Activated naive CD4-positive, alpha-beta T cell treated with anti-CD3 and anti-CD28 coated beads for 36 hours (primary cell): Measurements from ENCODE around the gene MYH11. TPM values are rescaled to one million over a fixed set of nuclear protein-coding genes. Genes with fewer than 3 reads are reported as not detected.
A peak's percentile ranks its signal among the peaks of the same experiment; 100 is the strongest.
"Not testable (repeated sequence)": the region's sequence is repeated elsewhere in the genome, so short reads cannot be mapped to it uniquely, and the experiment has no call there.

Experiments
- CTCF ChIA-PET: fragments of 350-600 bp; sonication (Branson Sonifier 250); formaldehyde crosslinking; loops from one replicate; lab custom pipeline; 2021; ENCODE audit warnings: antibody characterized with exemption; lab: Charles Lee
- DNase-seq: peaks from one replicate; pipeline ENCODE4 v3.0.0-alpha.2; 2020
- H3K27ac Mint-ChIP-seq: one replicate; pipeline ENCODE4 v1.8.0; 2021; ENCODE audit warnings: mild to moderate bottlenecking, mixed read lengths
- H3K27me3 Mint-ChIP-seq: one replicate; pipeline ENCODE4 v1.8.0; 2021; ENCODE audit warnings: low read depth, mixed read lengths
- H3K36me3 Mint-ChIP-seq: one replicate; pipeline ENCODE4 v1.8.0; 2021; ENCODE audit warnings: low read depth, mixed read lengths
- H3K4me1 Mint-ChIP-seq: one replicate; pipeline ENCODE4 v1.8.0; 2021; ENCODE audit warnings: low read depth, mixed read lengths
- H3K4me3 Mint-ChIP-seq: one replicate; pipeline ENCODE4 v1.8.0; 2021; ENCODE audit warnings: mild to moderate bottlenecking, moderate library complexity, mixed read lengths
- H3K9me3 Mint-ChIP-seq: one replicate; pipeline ENCODE4 v1.8.0; 2021; ENCODE audit warnings: mixed read lengths
- intact Hi-C: fragments of 100-400 bp; cut with micrococcal nuclease; formaldehyde crosslinking; loops from one replicate; pipeline ENCODE4 v1.15.1; 2023
- total RNA-seq, 2 experiments: library from RNA; stranded (reverse); gene quantifications; one replicate each; pipeline ENCODE4 v1.2.3, GENCODE V29; 2021

The MYH11 gene
- total RNA-seq, 2 experiments from 2014 or later = not detected

DNA sequence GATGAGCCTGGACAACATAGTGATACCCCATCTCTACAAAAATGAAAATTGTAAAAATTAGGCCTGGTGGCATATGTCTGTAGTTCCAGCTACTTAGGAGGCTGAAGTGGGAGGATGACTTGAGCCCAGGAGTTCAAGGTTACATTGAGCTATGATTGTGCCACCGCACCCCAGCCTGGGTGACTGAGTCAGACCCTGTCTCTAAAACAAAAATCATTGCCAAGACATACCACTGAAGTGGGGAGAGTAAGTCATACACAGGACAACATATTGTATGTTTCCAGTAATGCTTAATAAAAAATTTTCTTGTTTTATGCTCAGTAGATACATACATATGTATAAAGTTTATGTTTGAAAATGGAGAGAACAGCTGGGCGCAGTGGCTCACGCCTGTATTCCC lies 167.5 kb downstream of the MYH11 start:
- CTCF ChIA-PET = no interaction called here
- no peak for DNase-seq
- Mint-ChIP-seq H3K4me3 (no peak overlapping the region), H3K4me1 (no peaks in the 10 kb centered on the region), H3K36me3 (peaks cover 45% of the 10 kb centered on the region), H3K9me3 (no peaks in the 10 kb centered on the region), H3K27me3 (no peaks in the 10 kb centered on the region), H3K27ac (no peak overlapping the region)
- intact Hi-C loops = no loop called here

DNA sequence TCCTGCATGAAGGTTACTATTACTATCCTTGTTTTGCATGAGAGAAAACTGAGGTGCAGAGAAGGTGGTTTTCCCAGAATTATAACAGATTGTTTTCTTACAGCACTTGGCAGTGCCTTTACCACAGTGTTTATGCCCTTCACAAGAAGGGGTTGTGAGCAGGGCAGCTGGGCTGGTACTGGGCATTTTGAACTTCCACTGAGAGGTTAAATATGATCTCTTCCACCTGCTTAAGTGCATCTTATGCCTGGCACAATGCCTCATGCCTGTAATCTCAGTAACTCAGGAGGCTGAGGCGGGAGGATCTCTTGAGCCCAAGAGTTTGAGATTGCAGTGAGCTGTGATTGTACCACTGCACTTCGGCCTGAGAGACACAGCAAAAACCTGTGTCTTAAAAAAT lies 170.5 kb downstream of the MYH11 start:
- H3K36me3 Mint-ChIP-seq = peaks cover 36% of the 10 kb centered on the region
- H3K27me3 Mint-ChIP-seq = no peaks in the 10 kb centered on the region
- H3K4me1 Mint-ChIP-seq = peaks cover 6% of the 10 kb centered on the region
- no peak for DNase-seq
- H3K27ac Mint-ChIP-seq = no peak overlapping the region
- no peak overlapping the region for H3K4me3 Mint-ChIP-seq
- CTCF ChIA-PET = no interaction called here
- no peaks in the 10 kb centered on the region for H3K9me3 Mint-ChIP-seq
- intact Hi-C loops = no loop called here

DNA sequence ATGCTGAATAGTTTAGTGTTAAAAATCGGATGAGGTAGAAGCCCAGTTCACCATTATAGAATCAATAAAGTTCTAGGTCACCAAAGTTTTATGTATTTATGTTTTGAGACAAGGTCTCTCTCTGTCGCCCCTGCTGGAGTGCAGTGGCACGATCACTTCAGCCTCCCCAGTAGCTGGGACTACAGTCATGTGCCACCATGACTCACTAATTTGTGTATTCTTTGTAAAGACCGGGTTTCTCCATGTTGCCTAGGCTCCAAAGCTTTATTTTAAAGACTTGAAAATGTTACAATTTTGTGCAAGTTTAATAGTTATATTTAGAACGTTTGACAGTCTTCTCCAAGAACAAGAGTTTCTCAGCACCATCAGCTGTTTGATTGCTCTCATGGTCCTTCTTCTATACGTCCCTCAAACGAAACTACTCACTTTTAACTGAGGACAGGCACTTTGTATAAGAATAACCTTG lies 174.7 kb downstream of the MYH11 start:
- intact Hi-C loops = loop anchor here (1.0 kb wide), 1 partner anchor 31 kb away; no protein-coding TSS in a partner anchor

DNA sequence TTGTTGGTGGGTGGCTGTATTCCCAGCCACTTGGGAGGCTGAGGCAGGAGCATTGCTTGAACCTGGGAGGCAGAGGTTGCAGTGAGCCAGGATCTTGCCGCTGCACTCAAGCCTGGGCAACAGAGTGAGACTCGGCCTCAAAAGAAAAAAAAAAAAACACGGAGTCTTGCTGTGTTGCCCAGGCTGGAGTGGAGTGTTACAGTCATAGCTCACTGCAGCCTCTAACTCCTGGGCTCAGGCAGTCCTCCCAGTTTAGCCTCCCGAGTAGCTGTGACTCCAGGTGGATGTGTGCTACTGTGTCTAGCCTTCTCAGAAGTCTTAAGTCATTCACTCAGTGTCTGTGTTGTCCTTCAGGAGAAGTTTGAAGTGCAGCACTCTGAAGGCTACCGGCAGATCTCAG lies 179.4 kb downstream of the MYH11 start:
- Mint-ChIP-seq H3K27ac (no peak overlapping the region), H3K4me1 (peaks cover 35% of the 10 kb centered on the region), H3K4me3 (no peak overlapping the region), H3K36me3 (peaks cover 42% of the 10 kb centered on the region), H3K27me3 (no peaks in the 10 kb centered on the region), H3K9me3 (no peaks in the 10 kb centered on the region)
- intact Hi-C loops = loop anchor here (10.0 kb wide), 2 partner anchors 277 to 447 kb away; no protein-coding TSS in a partner anchor
- CTCF ChIA-PET = no interaction called here
- no peak for DNase-seq

More for the DNA sequence above, 174.7 kb downstream of the MYH11 start:
- Mint-ChIP-seq H3K27me3 (no peaks in the 10 kb centered on the region), H3K4me1 (peaks cover 6% of the 10 kb centered on the region), H3K36me3 (peaks cover 31% of the 10 kb centered on the region), H3K9me3 (no peaks in the 10 kb centered on the region), H3K27ac (no peak overlapping the region), H3K4me3 (no peak overlapping the region)
- peak; percentile 72 for DNase-seq
- CTCF ChIA-PET = interaction anchor here (0.6 to 1.2 kb wide), 3 partner anchors 9 to 11 kb away, joined by 3 read pairs; no protein-coding TSS in a partner anchor

DNA sequence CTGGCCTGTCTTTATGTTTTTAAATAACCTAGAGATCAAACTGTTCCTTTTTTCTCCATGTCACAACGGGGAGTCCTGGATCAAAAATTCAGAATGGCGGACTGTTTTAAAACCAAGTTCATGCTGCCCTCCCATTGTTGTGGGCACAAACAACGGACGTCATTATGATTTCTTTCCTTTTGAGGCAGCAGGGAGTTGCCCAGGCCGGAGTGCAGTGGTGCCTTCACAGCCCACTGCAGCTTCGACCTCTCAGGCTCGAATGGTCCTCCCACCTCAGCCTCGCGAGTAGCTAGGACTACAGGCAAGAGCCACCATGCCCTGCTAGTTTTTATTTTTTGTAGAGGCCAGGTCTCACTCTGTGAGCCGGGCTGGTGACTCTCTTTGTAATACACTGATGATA lies 180.3 kb downstream of the MYH11 start:
- intact Hi-C loops = loop anchor here (10.0 kb wide), 2 partner anchors 278 to 448 kb away; no protein-coding TSS in a partner anchor
- Mint-ChIP-seq H3K27ac (no peak overlapping the region), H3K9me3 (no peaks in the 10 kb centered on the region), H3K36me3 (peaks cover 41% of the 10 kb centered on the region), H3K27me3 (no peaks in the 10 kb centered on the region), H3K4me3 (no peak overlapping the region), H3K4me1 (peaks cover 40% of the 10 kb centered on the region)
- CTCF ChIA-PET = no interaction called here
- no peak for DNase-seq

DNA sequence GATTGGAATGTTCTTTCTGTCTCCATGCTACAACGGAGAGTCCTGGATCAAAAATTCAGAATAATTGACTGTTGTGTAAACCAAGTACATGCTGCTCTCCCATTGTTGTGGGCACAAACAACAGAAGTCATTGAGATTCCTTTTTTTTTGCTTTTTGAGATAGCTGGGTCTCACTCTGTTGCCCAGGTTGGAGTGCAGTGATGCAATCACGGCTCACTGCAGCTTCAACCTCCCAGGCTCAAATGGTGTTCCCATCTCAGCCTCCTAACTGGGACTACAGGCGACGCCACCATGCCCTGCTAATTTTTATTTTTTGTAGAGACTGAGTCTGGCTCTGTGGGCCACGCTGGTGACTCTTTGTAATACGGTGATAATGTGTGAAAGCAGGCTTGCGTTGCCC lies 182.3 kb downstream of the MYH11 start:
- Mint-ChIP-seq H3K9me3 (no peaks in the 10 kb centered on the region), H3K27ac (peak overlapping the region; percentile 89), H3K4me1 (peaks cover 43% of the 10 kb centered on the region), H3K4me3 (no peak overlapping the region), H3K27me3 (no peaks in the 10 kb centered on the region), H3K36me3 (peaks cover 41% of the 10 kb centered on the region)
- intact Hi-C loops = loop anchor here (10.0 kb wide), 2 partner anchors 280 to 450 kb away; no protein-coding TSS in a partner anchor
- DNase-seq = no peak
- CTCF ChIA-PET = no interaction called here

DNA sequence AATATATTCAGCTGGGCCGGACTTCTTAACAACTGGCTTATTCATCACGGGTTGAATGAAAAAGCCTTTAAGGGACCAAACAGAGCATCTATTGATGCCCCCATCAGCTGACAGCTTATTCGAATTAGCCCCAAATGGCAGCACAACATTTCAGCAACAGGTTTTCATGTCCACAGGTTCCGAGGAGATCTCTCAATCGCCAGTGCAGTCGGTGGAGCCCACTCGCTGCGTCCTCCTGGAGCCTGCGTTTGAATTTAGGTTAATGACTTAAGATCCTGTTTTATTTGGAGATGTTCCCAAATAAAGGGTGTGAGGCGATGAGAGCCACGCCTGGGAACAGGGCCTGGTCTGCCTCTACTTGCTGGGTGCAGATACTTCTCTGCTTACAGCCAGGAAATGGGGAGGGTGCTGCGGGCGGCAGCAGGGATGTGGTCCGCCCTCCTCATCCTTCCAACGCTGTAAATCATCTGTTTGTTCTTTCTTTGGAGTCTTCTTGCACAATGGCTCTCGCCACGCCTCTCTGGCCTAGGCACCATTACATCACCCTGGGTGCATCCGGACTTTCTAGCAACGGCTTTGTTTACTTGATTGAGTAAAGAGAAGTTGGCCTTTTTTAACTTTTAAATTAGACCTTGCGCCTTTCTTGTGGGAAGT lies 184.2 kb downstream of the MYH11 start:
- H3K4me3 Mint-ChIP-seq = peak overlapping the region; percentile 62
- no peaks in the 10 kb centered on the region for H3K9me3 Mint-ChIP-seq
- DNase-seq = peak; percentile 90
- peaks cover 32% of the 10 kb centered on the region for H3K36me3 Mint-ChIP-seq
- intact Hi-C loops = loop anchor here (1.0 to 10.0 kb wide), 4 partner anchors 21 to 452 kb away; partner anchors contain the start of gene MARF1
- CTCF ChIA-PET = interaction anchor here (0.7 to 1.3 kb wide), 3 partner anchors 9 to 12 kb away, joined by 3 read pairs; no protein-coding TSS in a partner anchor
- peak overlapping the region; percentile 89 for H3K27ac Mint-ChIP-seq
- no peaks in the 10 kb centered on the region for H3K27me3 Mint-ChIP-seq
- H3K4me1 Mint-ChIP-seq = peaks cover 43% of the 10 kb centered on the region

DNA sequence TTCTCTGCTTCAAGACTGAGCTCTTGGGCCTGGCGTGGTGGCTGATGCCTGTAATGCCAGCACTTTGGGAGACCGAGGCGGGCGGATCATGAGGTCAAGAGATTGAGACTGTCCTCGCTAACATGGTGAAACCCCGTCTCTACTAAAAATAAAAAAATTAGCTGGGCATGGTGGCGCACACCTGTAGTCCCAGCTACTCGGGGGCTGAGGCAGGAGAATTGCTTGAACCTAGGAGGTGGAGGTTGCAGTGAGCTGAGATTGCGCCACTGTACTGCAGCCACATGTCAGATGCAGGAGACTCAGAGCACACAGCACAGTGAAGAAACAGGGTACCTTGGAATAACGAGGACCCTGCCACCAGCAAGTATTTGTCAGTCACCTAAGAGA lies 184.7 kb downstream of the MYH11 start:
- Mint-ChIP-seq H3K36me3 (peaks cover 34% of the 10 kb centered on the region), H3K27ac (peak overlapping the region; percentile 89), H3K4me1 (peaks cover 43% of the 10 kb centered on the region)
- not testable (repeated sequence) for DNase-seq, H3K4me3 Mint-ChIP-seq, H3K27me3 Mint-ChIP-seq, H3K9me3 Mint-ChIP-seq
- CTCF ChIA-PET = interaction anchor here (1.3 kb wide), 1 partner anchor 11 kb away, joined by 3 read pairs; no protein-coding TSS in a partner anchor
- intact Hi-C loops = loop anchor here (1.0 to 10.0 kb wide), 4 partner anchors 21 to 453 kb away; partner anchors contain the start of gene MARF1

DNA sequence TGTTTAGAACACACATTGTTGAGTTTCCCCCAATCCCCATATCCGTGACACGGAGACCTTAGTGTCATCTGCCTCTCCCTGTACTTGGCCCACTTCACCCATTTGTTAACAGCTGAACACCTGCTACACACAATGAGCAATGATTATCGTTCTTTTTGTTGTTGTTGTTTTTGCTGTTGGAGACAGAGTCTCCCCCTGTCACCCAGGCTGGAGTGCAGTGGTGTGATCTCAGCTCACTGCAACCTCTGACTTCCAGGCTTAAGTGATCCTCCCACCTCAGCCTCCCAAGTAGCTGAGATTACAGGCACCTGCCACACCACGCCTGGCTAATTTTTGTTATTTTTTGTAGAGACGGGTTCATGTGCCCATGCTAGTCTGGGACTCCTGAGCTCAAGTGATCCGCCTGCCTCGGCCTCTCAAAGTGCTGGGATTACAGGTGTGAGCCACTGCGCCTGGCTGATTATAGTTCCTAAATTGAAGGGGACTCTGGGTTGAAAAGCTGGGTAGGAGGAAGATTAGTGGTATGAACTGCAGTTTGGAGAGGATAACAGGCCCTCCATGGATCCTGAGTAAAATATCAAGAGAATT lies 185.2 kb downstream of the MYH11 start:
- DNase-seq = no peak
- H3K4me1 Mint-ChIP-seq = peaks cover 43% of the 10 kb centered on the region
- H3K27me3 Mint-ChIP-seq = no peaks in the 10 kb centered on the region
- intact Hi-C loops = loop anchor here (1.0 to 10.0 kb wide), 4 partner anchors 20 to 453 kb away; partner anchors contain the start of gene MARF1
- CTCF ChIA-PET = interaction anchor here (1.3 to 1.4 kb wide), 2 partner anchors 11 to 12 kb away, joined by 3 to 4 read pairs; no protein-coding TSS in a partner anchor
- peak overlapping the region; percentile 89 for H3K27ac Mint-ChIP-seq
- peaks cover 33% of the 10 kb centered on the region for H3K36me3 Mint-ChIP-seq
- no peak overlapping the region for H3K4me3 Mint-ChIP-seq
- no peaks in the 10 kb centered on the region for H3K9me3 Mint-ChIP-seq

DNA sequence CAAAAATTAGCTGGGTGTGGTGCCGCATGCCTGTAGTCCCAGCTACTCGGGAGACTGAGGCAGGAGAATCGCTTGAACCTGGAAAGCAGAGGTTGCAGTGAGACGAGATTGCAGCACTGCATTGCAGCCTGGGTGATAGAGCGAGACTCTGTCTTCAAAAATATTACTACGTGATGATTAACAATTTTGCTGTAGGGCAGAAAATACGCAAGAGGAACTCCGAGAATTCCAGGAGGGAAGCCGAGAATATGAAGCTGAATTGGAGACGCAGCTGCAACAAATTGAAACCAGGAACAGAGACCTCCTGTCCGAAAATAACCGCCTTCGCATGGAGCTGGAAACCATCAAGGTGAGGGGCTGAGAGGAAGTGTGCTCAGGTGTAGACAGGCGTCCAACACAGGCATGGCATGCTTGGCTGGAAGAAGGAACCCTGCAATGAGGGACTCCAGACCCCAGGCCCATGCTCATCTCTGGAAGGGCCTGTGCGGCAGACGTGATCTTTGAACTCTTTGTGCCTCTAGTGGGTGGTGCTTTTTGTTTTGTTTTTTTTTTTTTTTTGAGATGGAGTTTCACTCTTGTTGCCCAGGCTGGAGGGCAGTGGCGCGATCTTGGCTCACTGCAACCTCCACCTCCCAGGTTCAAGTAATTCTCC lies 189.6 kb downstream of the MYH11 start:
- DNase-seq = no peak
- Mint-ChIP-seq H3K36me3 (peaks cover 32% of the 10 kb centered on the region), H3K27me3 (no peaks in the 10 kb centered on the region), H3K4me1 (peaks cover 19% of the 10 kb centered on the region), H3K27ac (no peak overlapping the region), H3K4me3 (no peak overlapping the region), H3K9me3 (no peaks in the 10 kb centered on the region)
- CTCF ChIA-PET = interaction anchor here (0.6 kb wide), 1 partner anchor 24 kb away, joined by 3 read pairs; the partner anchor contains the start of gene MARF1
- intact Hi-C loops = no loop called here

DNA sequence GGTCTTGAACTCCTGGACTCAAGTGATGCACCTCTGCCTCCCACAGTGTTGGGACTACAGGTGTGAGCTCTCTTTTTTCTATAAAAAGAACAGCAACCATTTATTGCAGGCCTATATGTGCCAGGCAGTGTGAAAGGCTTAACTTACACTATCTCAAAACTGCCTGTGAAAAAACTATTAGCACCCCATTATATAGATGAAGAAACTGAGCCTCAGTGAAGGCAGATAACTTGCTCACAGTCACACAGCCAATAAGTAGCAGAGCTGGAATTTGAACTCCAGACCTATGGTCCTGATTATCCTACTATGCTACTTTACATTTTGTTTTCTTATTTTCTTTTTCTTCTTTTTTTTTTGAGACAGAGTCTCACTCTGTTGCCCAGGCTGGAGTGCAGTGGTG lies 191.7 kb downstream of the MYH11 start:
- H3K4me3 Mint-ChIP-seq = no peak overlapping the region
- H3K9me3 Mint-ChIP-seq = no peaks in the 10 kb centered on the region
- CTCF ChIA-PET = interaction anchor here (0.6 kb wide), 1 partner anchor 18 kb away, joined by 3 read pairs; no protein-coding TSS in a partner anchor
- H3K27ac Mint-ChIP-seq = no peak overlapping the region
- peaks cover 20% of the 10 kb centered on the region for H3K4me1 Mint-ChIP-seq
- no peak for DNase-seq
- intact Hi-C loops = no loop called here
- no peaks in the 10 kb centered on the region for H3K27me3 Mint-ChIP-seq
- H3K36me3 Mint-ChIP-seq = peaks cover 37% of the 10 kb centered on the region

DNA sequence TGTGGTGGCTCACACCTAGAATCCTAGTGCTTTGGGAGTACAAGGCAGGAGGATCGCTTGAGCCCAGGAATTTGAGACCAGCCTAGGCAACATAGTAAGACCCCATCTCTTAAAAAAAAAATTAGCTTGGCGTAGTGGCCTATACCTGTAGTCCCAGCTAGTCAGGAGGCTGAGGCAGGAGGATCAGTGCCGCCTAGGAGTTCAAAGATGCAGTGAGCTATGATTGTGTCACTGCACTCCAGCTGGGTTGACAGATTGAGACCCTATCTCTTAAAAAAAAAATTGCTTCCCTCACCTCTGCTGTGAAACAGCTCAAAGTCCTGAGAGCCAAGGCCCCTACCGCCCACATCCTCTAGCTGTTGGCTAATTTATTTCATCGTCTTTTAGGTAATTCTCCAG lies 196.6 kb downstream of the MYH11 start:
- peak overlapping the region; percentile 32 for H3K27ac Mint-ChIP-seq
- intact Hi-C loops = no loop called here
- DNase-seq = no peak
- CTCF ChIA-PET = interaction anchor here (1.0 to 1.2 kb wide), 2 partner anchors 11 to 12 kb away, joined by 3 to 4 read pairs; no protein-coding TSS in a partner anchor
- no peaks in the 10 kb centered on the region for H3K9me3 Mint-ChIP-seq
- peaks cover 31% of the 10 kb centered on the region for H3K36me3 Mint-ChIP-seq
- no peak overlapping the region for H3K4me3 Mint-ChIP-seq
- H3K4me1 Mint-ChIP-seq = peaks cover 54% of the 10 kb centered on the region
- H3K27me3 Mint-ChIP-seq = no peaks in the 10 kb centered on the region
